GM08714 (cell line): Measurements from ENCODE around the gene GIPC1.
A peak's percentile ranks its signal among the peaks of the same experiment; 100 is the strongest.

Experiments used
- H3K4me3 ChIP-seq: fragments of 200-500 bp; sonication (Bioruptor generic); 2 replicates; pipeline ENCODE4 v1.5.1; 2014; ENCODE audit warnings: mild to moderate bottlenecking, low read length, inconsistent platforms
- ZNF274 ChIP-seq: IDR thresholded peaks from 2 replicates; pipeline ENCODE4 v1.6.1; 2012; ENCODE audit warnings: mild to moderate bottlenecking, low read depth, low read length

The GIPC1 gene

DNA sequence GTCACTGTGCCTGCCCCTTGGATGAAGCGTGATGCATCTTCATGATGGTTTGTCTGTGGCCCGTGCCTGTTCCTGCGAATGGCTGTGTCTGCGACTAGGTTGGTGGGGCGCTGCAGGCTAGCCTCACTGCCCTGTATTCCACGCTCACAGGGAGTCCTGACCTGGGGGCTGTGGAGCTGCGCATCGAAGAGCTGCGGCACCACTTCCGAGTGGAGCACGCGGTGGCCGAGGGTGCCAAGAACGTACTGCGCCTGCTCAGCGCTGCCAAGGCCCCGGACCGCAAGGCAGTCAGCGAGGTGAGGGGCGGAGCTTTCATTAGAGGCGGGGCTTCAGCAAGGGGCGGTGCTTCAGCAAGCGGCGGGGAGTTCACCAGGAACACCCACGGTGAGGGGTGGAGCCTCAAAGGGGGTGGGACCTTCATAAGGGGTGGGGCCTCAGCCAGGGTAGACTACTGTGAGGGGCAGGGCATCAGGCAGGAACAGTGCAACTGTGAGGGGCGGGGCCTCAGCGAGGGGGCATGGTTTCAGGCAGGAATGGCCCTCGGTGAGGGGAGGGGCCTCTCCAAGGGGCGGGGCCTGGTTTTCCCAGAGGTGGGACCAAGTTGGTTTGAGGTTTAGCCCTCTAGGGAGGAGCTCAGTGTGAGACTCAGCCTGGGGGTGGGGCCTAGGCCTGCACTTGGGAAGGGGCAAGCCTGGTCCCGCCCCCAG is 45.6 kb downstream of the GIPC1 start:
- TF ChIP-seq ZNF274 = no peak
- H3K4me3 ChIP-seq = no peak overlapping the region

GRCh38 chr19:14449321-14449720 is 46.6 kb downstream of the GIPC1 start:
- no peak for TF ChIP-seq ZNF274
- no peak overlapping the region for H3K4me3 ChIP-seq

DNA sequence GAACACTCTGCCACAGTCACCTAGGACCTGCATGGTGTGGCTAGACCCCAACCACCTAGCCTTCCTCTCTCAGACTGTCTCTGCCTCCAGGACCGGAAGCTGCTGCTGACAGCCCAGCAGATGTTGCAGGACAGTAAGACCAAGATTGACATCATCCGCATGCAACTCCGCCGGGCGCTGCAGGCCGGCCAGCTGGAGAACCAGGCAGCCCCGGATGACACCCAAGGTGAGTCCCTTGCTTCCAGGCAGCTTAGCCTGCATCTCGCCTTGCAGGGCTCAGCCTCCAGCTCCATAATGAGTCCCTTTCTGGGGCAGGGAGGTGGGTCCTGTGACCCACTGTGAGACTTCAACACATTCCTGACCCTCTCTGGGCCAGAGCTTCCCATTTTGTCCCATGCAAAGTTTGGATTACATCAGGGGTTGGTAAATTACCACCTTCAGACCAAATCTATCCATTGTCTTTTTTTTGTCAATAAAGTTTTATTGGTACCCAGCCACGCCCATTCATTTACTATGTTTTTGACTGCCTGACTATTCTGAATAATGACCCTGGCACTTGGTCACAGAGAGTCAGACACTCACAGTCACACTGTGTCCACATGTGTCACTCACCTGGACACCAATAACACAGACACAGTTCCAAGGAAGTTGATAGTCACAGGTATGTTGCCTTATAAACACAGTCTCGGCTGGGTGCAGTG is 49.4 kb downstream of the GIPC1 start:
- no peak overlapping the region for H3K4me3 ChIP-seq
- no peak for TF ChIP-seq ZNF274

DNA sequence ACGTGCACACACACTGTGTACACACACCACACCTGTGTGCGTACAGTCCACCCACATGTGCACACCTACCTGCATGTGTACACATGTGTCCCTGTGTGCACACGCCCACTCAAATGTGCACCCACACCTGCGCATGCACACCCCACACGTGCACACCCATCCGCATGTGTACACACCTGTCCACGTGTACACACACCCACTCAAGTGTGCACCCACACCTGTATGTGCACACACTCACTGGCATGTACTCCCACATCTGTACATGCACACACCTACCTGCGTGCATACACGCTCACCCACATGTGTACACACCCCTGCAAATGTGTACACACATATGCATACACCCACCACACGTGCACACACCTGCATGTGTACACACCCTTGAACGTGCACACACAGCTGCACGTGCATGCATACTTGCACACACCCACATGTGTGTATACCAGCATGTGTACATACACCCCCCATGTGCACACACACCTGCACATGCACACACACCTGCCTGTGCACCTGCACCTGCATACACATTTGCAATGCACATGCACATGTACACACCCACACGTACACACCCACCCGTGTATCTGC is 52.2 kb downstream of the GIPC1 start:
- TF ChIP-seq ZNF274 = no peak
- H3K4me3 ChIP-seq = no peak overlapping the region

GRCh38 chr19:14442891-14443631 is 52.9 kb downstream of the GIPC1 start:
- no peak overlapping the region for H3K4me3 ChIP-seq
- no peak for TF ChIP-seq ZNF274

GRCh38 chr19:14441041-14441938 is 54.6 kb downstream of the GIPC1 start:
- no peak for TF ChIP-seq ZNF274
- H3K4me3 ChIP-seq = no peak overlapping the region; the same call in 1 of the 2 replicates

DNA sequence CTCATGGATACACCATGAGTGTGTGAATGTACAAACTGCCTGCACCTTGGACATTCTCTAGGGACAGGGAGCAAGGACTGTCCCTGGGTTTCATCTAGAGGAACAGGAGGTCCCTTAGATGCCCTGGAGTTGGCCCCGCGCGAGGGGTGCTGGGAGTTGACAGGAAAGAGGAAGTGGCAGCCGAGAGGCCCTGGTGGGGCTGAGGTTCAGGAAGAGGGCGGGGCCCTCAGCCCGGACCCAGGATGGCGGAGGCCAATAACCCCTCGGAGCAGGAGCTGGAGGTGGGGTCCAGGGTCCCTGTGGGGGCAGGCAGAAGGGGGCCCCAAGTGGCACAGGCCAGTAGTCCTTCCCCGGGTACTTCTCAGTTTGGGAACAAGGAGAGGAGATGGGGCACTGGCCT is 55.9 kb downstream of the GIPC1 start:
- peak overlapping the region; percentile 63; the same call in 1 of the 2 replicates for H3K4me3 ChIP-seq

DNA sequence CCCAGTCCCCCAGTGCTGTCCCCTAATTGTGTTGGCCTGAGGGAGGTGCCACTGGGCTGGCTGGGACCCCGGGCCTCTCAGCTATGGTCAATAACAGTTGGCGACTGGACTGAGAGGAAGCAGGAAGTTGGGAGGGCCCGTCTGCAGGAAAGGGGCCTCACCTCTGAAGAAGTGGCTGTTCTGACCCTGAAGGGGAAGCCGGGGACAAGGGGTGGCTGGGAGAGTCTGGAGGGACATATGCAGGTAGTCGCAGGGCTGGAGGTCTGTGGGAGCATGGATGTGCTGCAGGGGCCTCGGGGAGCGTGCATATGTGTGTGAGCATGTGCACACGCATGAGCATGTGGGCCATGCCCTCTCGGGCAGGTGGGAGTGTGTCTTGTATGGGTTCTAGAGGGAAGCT is 56.9 kb downstream of the GIPC1 start:
- H3K4me3 ChIP-seq = no peak overlapping the region
- no peak for TF ChIP-seq ZNF274

More for the DNA sequence above, 55.9 kb downstream of the GIPC1 start:
- no peak for TF ChIP-seq ZNF274

GRCh38 chr19:14437578-14438140 is 58.3 kb downstream of the GIPC1 start:
- TF ChIP-seq ZNF274 = no peak
- H3K4me3 ChIP-seq = no peak overlapping the region

DNA sequence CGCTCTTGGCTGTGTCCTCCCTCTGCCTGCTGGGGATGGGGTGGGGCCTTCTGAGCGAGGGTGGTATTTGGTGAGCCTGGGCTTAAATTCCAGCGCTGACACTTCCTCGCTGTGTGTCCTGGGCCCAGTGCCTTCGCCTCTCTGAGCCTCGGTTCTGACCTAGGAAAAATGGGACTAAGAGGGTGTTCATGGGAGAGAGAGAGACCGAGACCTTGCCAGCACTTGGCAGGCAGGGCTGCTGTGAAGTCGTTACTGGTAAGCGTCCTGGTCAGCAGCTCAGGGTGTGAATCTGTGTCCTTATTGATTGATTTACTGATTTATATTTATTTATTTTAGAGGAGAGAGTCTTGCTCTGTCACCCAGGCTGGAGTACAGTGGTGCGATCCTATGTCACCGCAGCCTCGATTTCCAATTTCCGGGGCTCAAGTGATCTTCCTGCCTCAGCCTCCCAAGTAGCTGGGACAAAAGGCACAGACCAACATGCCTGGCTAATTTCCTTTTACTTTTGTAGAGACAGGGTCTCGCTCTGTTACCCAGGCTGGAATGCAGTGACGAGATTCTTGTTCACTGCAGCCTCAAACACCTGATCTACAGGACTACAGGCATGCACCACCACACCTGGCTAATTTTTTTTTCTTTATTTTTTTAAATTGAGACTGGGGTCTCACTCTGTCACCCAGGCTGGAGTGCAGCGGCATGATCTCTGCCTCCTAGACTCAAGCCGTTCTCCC is 60.4 kb downstream of the GIPC1 start:
- no peak overlapping the region for H3K4me3 ChIP-seq
- no peak for TF ChIP-seq ZNF274

GRCh38 chr19:14434543-14435319 is 61.2 kb downstream of the GIPC1 start:
- no peak for TF ChIP-seq ZNF274
- H3K4me3 ChIP-seq = no peak overlapping the region; the same call in 1 of the 2 replicates

DNA sequence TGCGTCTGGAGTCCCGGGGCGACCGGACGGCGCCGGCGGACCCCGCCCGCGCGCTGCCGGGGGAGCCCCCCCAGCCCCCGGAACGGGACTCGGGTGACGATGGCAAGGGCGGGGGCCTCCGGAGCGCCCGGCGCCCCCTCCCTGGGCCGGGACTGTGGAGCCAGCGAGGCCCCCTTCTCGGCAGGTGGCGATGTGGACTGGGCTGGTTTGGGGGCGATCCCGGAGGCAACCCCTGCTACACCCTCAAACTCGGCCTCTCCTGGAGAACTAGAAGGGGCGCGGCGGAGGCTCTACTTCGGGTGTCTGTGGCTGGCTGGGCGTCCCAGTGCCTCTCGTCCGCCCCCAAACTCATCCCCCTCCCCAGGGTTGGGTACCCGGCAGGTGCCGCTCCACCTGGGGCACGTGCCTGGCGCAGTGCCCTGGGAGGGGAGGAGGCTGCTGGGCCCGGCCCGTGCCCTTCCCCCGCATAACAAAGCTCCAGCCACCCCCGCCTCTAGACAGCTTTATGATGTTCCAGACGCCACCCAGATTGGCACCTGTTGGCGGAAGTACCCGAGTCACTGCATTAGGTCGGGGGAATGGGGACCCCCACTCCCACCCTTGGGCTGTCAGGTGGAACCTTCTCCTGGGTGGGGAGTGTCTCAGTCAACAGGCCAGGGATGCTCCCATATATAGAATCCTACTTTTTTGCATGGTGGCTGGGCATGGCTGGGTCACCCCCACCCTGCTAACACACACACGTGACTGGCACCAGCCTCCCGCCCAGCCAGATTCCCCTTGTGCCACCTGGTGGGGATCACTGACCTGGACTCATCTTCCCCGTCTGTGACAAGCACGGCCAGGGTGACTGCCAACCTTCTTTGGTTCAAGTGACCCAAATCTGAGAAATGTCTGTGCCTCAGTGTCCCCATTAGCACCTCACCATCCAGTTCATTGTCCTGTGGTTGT is 62.1 kb downstream of the GIPC1 start:
- TF ChIP-seq ZNF274 = no peak
- H3K4me3 ChIP-seq = peak overlapping the region; percentile 82
